HL-60 (cell line): ENCODE results near the gene TSPAN18.

ENCODE experiments used
- DNase-seq, 2 experiments: peaks; one replicate each; pipeline ENCODE4 v3.0.0-alpha.2; 2010 to 2020; ENCODE audit warnings: low read depth in 1 of 2, low spot score in 1 of 2
- H3K27ac ChIP-seq: fragments of 250-450 bp; sonication (Bioruptor Pico); replicated peaks from 2 replicates; pipeline ENCODE4 v1.5.1; 2020; ENCODE audit warnings: mild to moderate bottlenecking, moderate library complexity
- H3K27me3 ChIP-seq: fragments of 250-450 bp; sonication (Bioruptor Pico); 2 replicates; pipeline ENCODE4 v1.5.1; 2021; ENCODE audit warnings: mild to moderate bottlenecking, moderate library complexity; ENCODE audit not compliant: insufficient read depth, poor library complexity, severe bottlenecking
- H3K4me3 ChIP-seq: replicated peaks from 2 replicates; pipeline ENCODE4 v1.5.1; 2011; ENCODE audit warnings: mild to moderate bottlenecking, control low read depth, low read length; ENCODE audit not compliant: insufficient read depth
- CTCF ChIP-seq: IDR thresholded peaks from one replicate; pipeline ENCODE4 v1.5.1; 2011; ENCODE audit warnings: low read length, control low read depth, inconsistent platforms; ENCODE audit not compliant: insufficient read depth
- GABPA ChIP-seq: IDR thresholded peaks from 2 replicates; pipeline ENCODE4 v1.6.1; 2012; ENCODE audit warnings: low read depth
- POLR2AphosphoS5 ChIP-seq: IDR thresholded peaks from 2 replicates; pipeline ENCODE4 v1.6.1; 2012; ENCODE audit warnings: low read depth
- SPI1 ChIP-seq: IDR thresholded peaks from 2 replicates; pipeline ENCODE4 v1.6.1; 2012; ENCODE audit warnings: low read depth, mild to moderate bottlenecking, borderline replicate concordance
- TF ChIP-seq, protein P1 (sequence below): IDR thresholded peaks from 2 replicates; pipeline ENCODE4 v1.6.1; 2012; ENCODE audit warnings: low read depth; ENCODE audit not compliant: insufficient replicate concordance

The TSPAN18 gene

GRCh38 chr11:44778195-44779100 lies 51.7 kb downstream of the TSPAN18 start:
- TF ChIP-seq, protein P1, sequence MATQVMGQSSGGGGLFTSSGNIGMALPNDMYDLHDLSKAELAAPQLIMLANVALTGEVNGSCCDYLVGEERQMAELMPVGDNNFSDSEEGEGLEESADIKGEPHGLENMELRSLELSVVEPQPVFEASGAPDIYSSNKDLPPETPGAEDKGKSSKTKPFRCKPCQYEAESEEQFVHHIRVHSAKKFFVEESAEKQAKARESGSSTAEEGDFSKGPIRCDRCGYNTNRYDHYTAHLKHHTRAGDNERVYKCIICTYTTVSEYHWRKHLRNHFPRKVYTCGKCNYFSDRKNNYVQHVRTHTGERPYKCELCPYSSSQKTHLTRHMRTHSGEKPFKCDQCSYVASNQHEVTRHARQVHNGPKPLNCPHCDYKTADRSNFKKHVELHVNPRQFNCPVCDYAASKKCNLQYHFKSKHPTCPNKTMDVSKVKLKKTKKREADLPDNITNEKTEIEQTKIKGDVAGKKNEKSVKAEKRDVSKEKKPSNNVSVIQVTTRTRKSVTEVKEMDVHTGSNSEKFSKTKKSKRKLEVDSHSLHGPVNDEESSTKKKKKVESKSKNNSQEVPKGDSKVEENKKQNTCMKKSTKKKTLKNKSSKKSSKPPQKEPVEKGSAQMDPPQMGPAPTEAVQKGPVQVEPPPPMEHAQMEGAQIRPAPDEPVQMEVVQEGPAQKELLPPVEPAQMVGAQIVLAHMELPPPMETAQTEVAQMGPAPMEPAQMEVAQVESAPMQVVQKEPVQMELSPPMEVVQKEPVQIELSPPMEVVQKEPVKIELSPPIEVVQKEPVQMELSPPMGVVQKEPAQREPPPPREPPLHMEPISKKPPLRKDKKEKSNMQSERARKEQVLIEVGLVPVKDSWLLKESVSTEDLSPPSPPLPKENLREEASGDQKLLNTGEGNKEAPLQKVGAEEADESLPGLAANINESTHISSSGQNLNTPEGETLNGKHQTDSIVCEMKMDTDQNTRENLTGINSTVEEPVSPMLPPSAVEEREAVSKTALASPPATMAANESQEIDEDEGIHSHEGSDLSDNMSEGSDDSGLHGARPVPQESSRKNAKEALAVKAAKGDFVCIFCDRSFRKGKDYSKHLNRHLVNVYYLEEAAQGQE: no peak
- TF ChIP-seq SPI1 (no peak), GABPA (no peak)
- H3K27me3 ChIP-seq: peaks cover 3% of the 10 kb centered on the region
- no peak for DNase-seq
- no peak overlapping the region for H3K4me3 ChIP-seq
- no peak overlapping the region for H3K27ac ChIP-seq

GRCh38 chr11:44779736-44780520 lies 53.2 kb downstream of the TSPAN18 start:
- no peak overlapping the region for H3K27ac ChIP-seq
- no peak overlapping the region for H3K4me3 ChIP-seq
- H3K27me3 ChIP-seq: no peaks in the 10 kb centered on the region
- TF ChIP-seq, protein P1: no peak
- no peak for TF ChIP-seq SPI1
- TF ChIP-seq POLR2AphosphoS5: no peak
- no peak for TF ChIP-seq GABPA
- no peak for TF ChIP-seq CTCF
- DNase-seq: no peak

DNA sequence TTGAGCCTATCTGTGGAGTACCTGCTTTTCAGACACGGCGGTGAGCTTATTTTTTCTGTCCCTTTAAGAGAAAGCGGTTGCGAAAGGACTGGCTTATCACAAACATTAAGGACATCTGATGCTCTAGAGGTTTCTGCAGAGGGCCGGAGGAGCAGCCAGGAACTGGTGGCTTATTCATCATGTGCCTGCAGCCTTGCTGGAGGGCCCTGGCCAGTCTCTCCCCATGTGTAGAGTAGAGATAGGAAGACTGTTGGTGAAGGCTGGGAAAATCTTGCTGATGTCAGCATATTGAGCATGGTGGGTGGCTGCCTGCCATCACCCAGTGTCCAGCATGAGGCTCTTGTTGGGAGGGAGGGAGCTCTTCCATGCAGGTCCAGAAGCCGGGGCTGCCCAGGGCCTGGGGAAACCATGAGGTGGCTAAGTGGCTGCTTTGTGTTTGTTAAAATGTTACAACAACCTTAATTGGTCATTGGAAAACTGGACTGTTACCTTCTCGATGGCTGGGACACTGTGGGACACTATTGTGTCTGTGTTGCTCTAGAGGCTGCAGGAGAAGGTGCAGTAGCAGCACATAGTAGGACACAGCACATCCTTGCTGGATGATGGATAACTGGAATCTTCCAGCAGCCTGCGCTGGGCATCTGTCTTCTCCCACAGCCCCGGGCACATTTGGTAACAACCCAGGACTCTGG lies 54.3 kb downstream of the TSPAN18 start:
- Histone ChIP-seq H3K27me3 (no peaks in the 10 kb centered on the region), H3K4me3 (no peak overlapping the region), H3K27ac (no peak overlapping the region)
- no peak for DNase-seq
- TF ChIP-seq CTCF: no peak
- TF ChIP-seq GABPA: no peak
- TF ChIP-seq SPI1: no peak
- TF ChIP-seq, protein P1: no peak
- no peak for TF ChIP-seq POLR2AphosphoS5
